ENCODE measurements around the gene GAL3ST2. TPM values are rescaled to one million over a fixed set of nuclear protein-coding genes. Genes with fewer than 3 reads are reported as not detected.

Gene GAL3ST2
- total RNA-seq, 6 experiments from 2014 or later, result 0.53 to 0.83 (median 0.70) TPM; not detected in 3

DNA sequence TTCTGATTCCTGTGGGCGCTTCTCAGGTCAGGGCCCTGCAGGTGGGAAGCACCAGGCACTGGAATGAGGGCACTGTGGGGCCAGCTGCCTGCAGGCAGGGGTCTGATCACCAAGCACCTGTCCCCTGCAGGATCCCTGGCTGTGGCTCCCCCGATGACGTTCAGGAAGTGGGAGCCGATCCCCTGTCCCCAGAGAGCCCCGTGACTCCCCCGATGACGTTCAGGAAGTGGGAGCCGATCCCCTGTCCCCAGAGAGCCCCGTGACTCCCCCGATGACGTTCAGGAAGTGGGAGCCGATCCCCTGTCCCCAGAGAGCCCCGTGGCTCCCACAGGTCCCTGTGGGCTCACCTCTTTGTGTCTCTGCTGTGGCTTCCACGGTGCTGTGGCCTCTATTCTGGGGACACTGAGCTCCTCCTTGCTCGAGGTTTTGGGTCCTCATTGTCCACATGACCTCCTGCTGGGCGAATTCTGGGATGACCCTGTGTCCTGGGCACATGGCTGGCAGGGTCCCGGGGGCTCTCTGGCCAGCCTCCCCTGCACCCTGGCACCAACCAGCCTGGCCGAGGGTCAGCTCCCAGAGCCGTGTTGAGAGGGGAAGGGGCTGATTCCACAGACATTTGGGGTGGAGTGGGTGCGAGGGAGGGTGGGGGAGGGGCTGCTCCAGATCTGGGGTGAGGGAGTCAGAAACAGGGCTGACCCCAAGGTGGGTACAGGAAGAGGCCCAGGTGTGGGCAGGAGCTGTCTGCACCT lies 37.2 kb downstream of the GAL3ST2 start:
- peak in 2 of 3 donors; percentile 19 to 48 for DNase-seq
- Histone ChIP-seq H3K27me3 (no peaks in the 10 kb centered on the region), H3K27ac (no peak overlapping the region), H3K4me1 (peaks cover 0 to 23% (median 7%) of the 10 kb centered on the region in 4 donors), H3K9me3 (no peaks in the 10 kb centered on the region), H3K36me3 (no peaks in the 10 kb centered on the region), H3K4me3 (no peak overlapping the region)
- no peak for ATAC-seq
- intact Hi-C loops (cut with DNase I), result no loop called here
- 55% methylated on average over 13 of the region's 20 CpGs for WGBS (ENCODE audit: insufficient coverage, low coverage, low lambda C conversion rate, missing lambda C conversion rate)
- no peak for TF ChIP-seq POLR2A (IDR thresholded peaks at IDR 0.05)
- TF ChIP-seq, protein P1, sequence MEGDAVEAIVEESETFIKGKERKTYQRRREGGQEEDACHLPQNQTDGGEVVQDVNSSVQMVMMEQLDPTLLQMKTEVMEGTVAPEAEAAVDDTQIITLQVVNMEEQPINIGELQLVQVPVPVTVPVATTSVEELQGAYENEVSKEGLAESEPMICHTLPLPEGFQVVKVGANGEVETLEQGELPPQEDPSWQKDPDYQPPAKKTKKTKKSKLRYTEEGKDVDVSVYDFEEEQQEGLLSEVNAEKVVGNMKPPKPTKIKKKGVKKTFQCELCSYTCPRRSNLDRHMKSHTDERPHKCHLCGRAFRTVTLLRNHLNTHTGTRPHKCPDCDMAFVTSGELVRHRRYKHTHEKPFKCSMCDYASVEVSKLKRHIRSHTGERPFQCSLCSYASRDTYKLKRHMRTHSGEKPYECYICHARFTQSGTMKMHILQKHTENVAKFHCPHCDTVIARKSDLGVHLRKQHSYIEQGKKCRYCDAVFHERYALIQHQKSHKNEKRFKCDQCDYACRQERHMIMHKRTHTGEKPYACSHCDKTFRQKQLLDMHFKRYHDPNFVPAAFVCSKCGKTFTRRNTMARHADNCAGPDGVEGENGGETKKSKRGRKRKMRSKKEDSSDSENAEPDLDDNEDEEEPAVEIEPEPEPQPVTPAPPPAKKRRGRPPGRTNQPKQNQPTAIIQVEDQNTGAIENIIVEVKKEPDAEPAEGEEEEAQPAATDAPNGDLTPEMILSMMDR (IDR thresholded peaks at IDR 0.05), result no peak

- peak in 1 of 3 donors; percentile 53 for DNase-seq
- Histone ChIP-seq H3K27me3 (no peaks in the 10 kb centered on the region), H3K27ac (no peak overlapping the region), H3K36me3 (no peaks in the 10 kb centered on the region), H3K4me3 (no peak overlapping the region), H3K4me1 (peaks cover 0 to 22% (median 7%) of the 10 kb centered on the region in 4 donors), H3K9me3 (no peaks in the 10 kb centered on the region)
- no peak for ATAC-seq
- TF ChIP-seq POLR2A (IDR thresholded peaks at IDR 0.05), result no peak
- TF ChIP-seq, protein P1 (IDR thresholded peaks at IDR 0.05), result no peak
- no CpG with 5 or more reads among the region's 17 CpGs for WGBS (ENCODE audit: insufficient coverage, low coverage, low lambda C conversion rate, missing lambda C conversion rate)
- intact Hi-C loops (cut with DNase I), result no loop called here
These were observed 37.7 kb downstream of the GAL3ST2 start for GRCh38 chr2:241814393-241814642.

DNA sequence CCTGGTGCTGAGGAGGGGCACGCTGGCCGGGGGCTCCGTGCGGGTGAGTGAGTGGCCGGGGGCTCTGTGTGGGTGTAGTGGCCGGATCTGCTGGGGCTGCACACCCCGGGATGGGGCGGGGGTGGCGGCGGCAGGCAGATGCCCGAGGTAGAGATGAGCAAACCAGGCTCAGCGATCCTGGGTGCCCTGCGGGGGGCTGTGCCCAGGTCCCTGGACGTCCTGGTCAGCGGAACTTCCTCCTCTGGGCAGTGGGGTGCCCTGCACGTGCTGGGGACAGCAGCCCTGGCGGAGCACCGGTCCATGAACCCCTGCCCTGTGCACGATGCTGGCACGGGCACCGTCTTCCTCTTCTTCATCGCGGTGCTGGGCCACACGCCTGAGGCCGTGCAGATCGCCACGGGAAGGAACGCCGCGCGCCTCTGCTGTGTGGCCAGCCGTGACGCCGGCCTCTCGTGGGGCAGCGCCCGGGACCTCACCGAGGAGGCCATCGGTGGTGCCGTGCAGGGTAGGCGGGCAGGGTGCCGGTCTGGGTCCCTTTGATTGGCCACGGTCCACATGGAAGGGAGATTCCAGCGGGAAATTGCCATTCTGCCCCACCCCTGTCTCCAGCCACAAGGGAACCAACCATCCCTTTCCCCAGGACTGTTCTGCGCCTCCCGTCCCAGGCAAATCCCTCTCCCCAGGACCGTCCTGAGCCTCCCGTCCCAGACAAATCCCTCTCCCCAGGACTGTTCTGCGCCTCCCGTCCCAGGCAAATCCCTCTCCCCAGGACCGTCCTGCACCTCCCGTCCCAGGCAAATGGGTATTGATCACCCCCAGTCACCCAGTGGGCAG lies 38.2 kb downstream of the GAL3ST2 start:
- H3K27me3 ChIP-seq, result no peaks in the 10 kb centered on the region
- H3K36me3 ChIP-seq, result no peaks in the 10 kb centered on the region
- no peak overlapping the region for H3K4me3 ChIP-seq
- TF ChIP-seq, protein P1 (IDR thresholded peaks at IDR 0.05), result no peak
- no peak for TF ChIP-seq POLR2A (IDR thresholded peaks at IDR 0.05)
- H3K9me3 ChIP-seq, result no peaks in the 10 kb centered on the region
- no peak overlapping the region for H3K27ac ChIP-seq
- intact Hi-C loops (cut with DNase I), result no loop called here
- peaks cover 0 to 22% (median 7%) of the 10 kb centered on the region in 4 donors for H3K4me1 ChIP-seq
- DNase-seq (peak in 1 of 3 donors; percentile 53), ATAC-seq (no peak)
- WGBS (ENCODE audit: insufficient coverage, low coverage, low lambda C conversion rate, missing lambda C conversion rate), result 72% methylated on average over 10 of the region's 52 CpGs

GRCh38 chr2:241815477-241816430 lies 39.1 kb downstream of the GAL3ST2 start:
- Histone ChIP-seq H3K4me3 (no peak overlapping the region), H3K36me3 (no peaks in the 10 kb centered on the region), H3K27ac (no peak overlapping the region), H3K4me1 (peaks cover 0 to 20% (median 7%) of the 10 kb centered on the region in 4 donors), H3K9me3 (no peaks in the 10 kb centered on the region), H3K27me3 (no peaks in the 10 kb centered on the region)
- TF ChIP-seq POLR2A (IDR thresholded peaks at IDR 0.05), result no peak
- TF ChIP-seq, protein P1 (IDR thresholded peaks at IDR 0.05), result no peak
- 65% methylated on average over 4 of the region's 48 CpGs for WGBS (ENCODE audit: insufficient coverage, low coverage, low lambda C conversion rate, missing lambda C conversion rate)
- ATAC-seq (no peak), DNase-seq (peak in 1 of 3 donors; percentile 54)
- intact Hi-C loops (cut with DNase I), result no loop called here
